Astrocyte of the spinal cord (primary cell): ENCODE measurements around the gene EPHA3.

Experiments
- DNase-seq: peaks from one replicate; pipeline ENCODE4 v3.0.0; 2011; ENCODE audit warnings: low read depth, low spot score
- H3K4me3 ChIP-seq: 2 replicates; pipeline ENCODE4 v1.5.1; 2011; ENCODE audit warnings: low read depth, mild to moderate bottlenecking, low read length, moderate library complexity
- CTCF ChIP-seq: IDR thresholded peaks from 2 replicates; pipeline ENCODE4 v1.5.1; 2012; ENCODE audit warnings: low read depth, mild to moderate bottlenecking, low read length, inconsistent platforms
- in situ Hi-C: cut with HindIII; loops from 2 replicates; pipeline ENCODE4 v1.10.0; 2017; ENCODE audit warnings: low sequenced_read_pairs

The EPHA3 gene

GRCh38 chr3:89300981-89301380, 193.6 kb downstream of the EPHA3 start:
- no peak overlapping the region for H3K4me3 ChIP-seq
- TF ChIP-seq CTCF = no peak
- peak; percentile 18 for DNase-seq
- in situ Hi-C loops = no loop called here

- in situ Hi-C loops = no loop called here
- no peak overlapping the region for H3K4me3 ChIP-seq
- peak; percentile 61 for DNase-seq
- no peak for TF ChIP-seq CTCF
Measured at GRCh38 chr3:89303701-89304100, 196.3 kb downstream of the EPHA3 start.

GRCh38 chr3:89306540-89306939, 199.1 kb downstream of the EPHA3 start:
- in situ Hi-C loops = no loop called here
- H3K4me3 ChIP-seq = no peak overlapping the region
- peak; percentile 22 for DNase-seq
- TF ChIP-seq CTCF = no peak

- no peak for TF ChIP-seq CTCF
- in situ Hi-C loops = no loop called here
- no peak for DNase-seq
- no peak overlapping the region for H3K4me3 ChIP-seq
Measured at GRCh38 chr3:89311581-89311980, 204.2 kb downstream of the EPHA3 start.

- TF ChIP-seq CTCF = no peak
- H3K4me3 ChIP-seq = no peak overlapping the region
- DNase-seq = no peak
- in situ Hi-C loops = no loop called here
Measured at GRCh38 chr3:89312141-89312540, 204.7 kb downstream of the EPHA3 start.

- peak; percentile 43 for DNase-seq
- in situ Hi-C loops = no loop called here
- TF ChIP-seq CTCF = peak; percentile 36
- no peak overlapping the region for H3K4me3 ChIP-seq
Measured at GRCh38 chr3:89314454-89315098, 207.2 kb downstream of the EPHA3 start.
